Sigmoid colon (tissue), 4 donors: Measurements from ENCODE around the gene POGZ.

ENCODE experiments used
- CTCF ChIP-seq, 4 experiments: fragments of 450-650 bp in 3 of 4; fragments of 200-600 bp in 1 of 4; IDR thresholded peaks; one replicate each; pipeline ENCODE4 v1.5.1; 2016 to 2019; ENCODE audit warnings: antibody characterized with exemption in 4 of 4, mild to moderate bottlenecking in 3 of 4, moderate library complexity in 2 of 4
- EP300 ChIP-seq, 4 donors: sonication (generic); formaldehyde crosslinking; IDR thresholded peaks; one replicate each; pipeline ENCODE4 v1.6.1; 2017; ENCODE audit warnings: antibody characterized with exemption in 4 of 4
- POLR2A ChIP-seq, 2 donors: fragments of 450-650 bp; IDR thresholded peaks; one replicate each; pipeline ENCODE4 v1.6.1; 2016; ENCODE audit warnings: antibody characterized with exemption in 2 of 2, mild to moderate bottlenecking in 2 of 2, moderate library complexity in 2 of 2
- POLR2AphosphoS5 ChIP-seq, 4 donors: sonication (generic); formaldehyde crosslinking; IDR thresholded peaks; one replicate each; pipeline ENCODE4 v1.6.1; 2017; ENCODE audit warnings: antibody characterized with exemption in 4 of 4

DNA sequence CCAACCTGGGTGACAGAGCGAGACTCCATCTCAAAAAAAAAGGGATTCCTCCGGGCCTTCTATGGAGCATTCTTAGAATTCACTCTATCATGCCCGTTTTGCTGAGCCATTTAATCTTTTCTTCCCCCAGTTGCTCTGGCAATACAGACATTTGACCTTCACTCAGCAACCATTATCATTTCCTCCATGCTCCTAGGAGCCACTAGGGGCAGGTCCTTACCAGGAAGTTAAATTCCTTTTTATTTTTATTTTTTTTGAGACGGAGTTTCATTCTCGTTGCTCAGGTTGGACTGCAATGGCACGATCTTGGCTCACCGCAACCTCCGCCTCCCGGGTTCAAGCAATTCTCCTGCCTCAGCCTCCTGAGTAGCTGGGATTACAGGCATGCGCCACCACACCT is 42.2 kb upstream of the POGZ start:
- TF ChIP-seq CTCF (IDR thresholded peaks at IDR 0.05) (no peak), POLR2AphosphoS5 (IDR thresholded peaks at IDR 0.05) (no peak), EP300 (IDR thresholded peaks at IDR 0.05) (no peak), POLR2A (IDR thresholded peaks at IDR 0.05) (no peak)
